Measurements from ENCODE around the gene LCORL.
"Not testable (repeated sequence)": the region's sequence is repeated elsewhere in the genome, so short reads cannot be mapped to it uniquely, and the experiment has no call there.

The LCORL gene

DNA sequence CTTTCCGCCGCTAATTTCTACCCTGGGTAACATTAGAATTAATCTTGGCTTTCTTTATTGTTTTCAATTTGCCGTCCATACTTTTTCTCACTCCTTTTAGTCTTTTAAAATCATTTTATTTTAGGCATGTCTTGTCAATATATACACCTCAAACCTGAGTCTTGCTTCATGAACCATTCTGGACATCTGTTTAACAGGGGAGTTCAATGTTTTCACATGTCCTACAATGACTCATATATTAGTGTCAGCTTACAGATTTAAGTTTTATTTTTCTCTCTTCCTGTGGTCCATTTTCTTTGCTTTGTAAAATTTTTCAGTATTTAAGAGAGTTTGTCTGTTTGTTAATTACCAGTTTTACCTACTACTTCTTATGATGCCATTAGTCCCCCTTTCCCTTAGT, 89.5 kb downstream of the LCORL start:
- no peak for DNase-seq (ENCODE audit: low spot score)

DNA sequence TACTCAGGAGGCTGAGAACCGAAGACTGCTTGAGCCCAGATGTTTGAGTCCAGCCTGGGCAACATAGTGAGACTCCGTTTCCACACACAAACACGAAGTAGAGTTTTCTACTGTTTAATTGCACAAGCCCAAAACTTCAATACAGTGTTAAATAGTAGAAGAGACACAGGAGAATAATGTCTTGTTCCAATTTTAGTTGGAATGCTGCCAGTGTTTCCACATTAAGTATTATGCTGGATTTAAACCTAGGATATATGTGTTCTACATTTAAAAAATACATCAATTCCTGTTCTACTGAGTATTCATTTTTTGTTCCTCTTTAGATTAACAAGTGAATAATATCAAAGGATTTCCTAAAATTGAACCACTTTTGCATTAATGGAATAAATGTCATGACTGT, 91.3 kb downstream of the LCORL start:
- no peak for DNase-seq (ENCODE audit: low spot score)

- DNase-seq (ENCODE audit: low spot score): no peak
Measured at GRCh38 chr4:17924189-17924588, 97.4 kb downstream of the LCORL start.

DNA sequence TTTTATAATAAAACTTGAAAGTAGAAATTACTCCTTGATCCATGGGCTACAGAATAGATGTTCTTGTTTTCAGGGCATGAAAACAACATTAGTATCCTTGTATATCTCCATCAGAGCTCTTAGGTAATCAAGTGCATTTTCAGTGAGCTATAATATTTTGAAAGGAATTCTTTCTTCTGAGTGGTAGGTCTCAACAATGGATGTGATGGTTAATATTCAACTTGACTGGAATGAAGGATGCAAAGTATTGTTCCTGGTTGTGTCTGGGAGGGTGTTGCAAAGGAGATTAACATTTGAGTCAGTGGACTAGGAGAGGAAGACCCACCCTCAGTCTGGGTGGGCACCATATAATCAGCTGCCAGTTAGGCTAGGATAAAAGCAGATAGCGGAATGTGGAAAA, 100.1 kb downstream of the LCORL start:
- no peak for DNase-seq (ENCODE audit: low spot score)

- DNase-seq (ENCODE audit: low spot score): no peak
Measured at GRCh38 chr4:17920681-17921080, 100.9 kb downstream of the LCORL start.

DNA sequence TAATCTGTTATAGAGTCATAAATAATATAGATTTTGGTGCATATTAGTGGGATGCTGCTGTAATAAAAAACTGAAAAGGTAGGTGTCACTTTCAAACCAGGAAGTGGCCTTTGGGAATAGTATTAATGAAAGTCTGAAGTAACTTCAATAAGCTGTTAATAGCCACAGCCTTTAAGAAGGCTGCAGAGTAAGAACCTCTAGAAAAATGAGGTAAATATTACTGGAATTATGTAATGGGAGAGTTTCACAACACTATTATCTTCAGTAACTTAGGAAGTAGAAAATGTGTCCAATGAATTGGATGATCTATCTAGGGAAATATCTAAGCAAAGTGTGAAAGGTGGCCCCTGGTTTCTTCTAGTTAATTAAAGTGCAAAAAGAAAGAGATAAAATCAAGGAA, 106.1 kb downstream of the LCORL start:
- no peak for DNase-seq (ENCODE audit: low spot score)

- DNase-seq (ENCODE audit: low spot score): no peak
Measured at GRCh38 chr4:17912011-17912410, 109.5 kb downstream of the LCORL start.

DNA sequence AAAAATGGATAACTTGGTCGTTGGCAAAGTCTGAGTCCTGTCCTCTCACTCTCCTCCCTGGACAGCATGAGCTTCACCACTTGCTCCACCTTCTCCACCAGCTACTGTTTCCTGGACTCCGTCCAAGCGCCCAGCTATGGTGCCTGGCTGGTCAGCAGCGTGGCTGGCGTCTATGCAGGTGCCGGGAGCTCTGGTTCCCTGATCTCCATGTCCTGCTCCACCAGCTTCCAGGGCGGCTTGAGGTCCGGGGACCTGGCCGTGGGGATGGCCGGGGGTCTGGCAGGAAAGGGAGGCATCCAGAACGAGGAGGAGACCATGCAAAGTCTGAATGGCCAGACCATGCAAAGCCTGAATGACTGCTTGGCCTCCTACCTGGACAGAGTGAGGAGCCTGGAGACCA, 109.9 kb downstream of the LCORL start:
- DNase-seq (ENCODE audit: low spot score): no peak

DNA sequence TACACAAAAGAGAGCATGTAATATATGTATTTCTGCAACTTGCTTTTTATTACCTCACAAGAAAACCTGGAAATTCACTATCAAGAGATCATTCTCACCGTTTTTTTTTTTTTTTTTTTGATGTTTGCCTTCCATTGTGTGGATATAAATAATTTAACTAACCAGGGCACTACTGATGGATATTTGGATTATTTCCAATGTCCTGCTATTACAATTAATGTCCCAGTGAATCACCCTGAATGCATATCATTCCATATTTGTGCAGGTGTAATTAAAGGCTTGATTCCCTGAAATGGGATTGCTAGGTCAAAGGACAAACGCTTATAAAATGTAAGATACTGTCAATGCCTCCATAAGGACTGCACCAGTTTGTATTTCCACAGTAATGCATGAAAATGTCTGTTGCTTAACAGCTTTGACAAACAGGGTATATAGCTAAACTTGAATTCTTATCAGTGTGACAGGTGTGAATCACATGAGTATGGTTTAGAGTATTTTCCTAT, 123.0 kb downstream of the LCORL start:
- DNase-seq (ENCODE audit: low spot score): no peak

- DNase-seq (ENCODE audit: low spot score): no peak
Measured at GRCh38 chr4:17895481-17895880, 126.1 kb downstream of the LCORL start.

DNA sequence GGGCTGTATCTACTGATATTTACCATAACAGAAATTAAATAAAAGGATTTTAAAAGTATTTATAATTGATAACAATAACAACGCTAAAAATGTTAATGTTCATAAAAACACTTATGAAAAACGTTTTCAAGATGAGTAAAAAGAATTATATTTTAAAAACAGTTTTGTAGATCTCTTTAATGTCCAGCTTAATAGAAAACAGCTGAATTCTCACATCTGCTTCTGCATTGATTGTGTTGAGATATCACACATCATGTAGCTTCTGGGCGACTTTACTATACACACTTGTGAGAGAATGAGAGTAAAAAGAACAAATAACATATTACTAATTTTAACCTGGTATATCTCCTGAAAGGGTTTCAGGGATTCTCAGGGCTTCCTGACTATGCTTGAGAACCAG, 127.1 kb downstream of the LCORL start:
- DNase-seq (ENCODE audit: low spot score): no peak

DNA sequence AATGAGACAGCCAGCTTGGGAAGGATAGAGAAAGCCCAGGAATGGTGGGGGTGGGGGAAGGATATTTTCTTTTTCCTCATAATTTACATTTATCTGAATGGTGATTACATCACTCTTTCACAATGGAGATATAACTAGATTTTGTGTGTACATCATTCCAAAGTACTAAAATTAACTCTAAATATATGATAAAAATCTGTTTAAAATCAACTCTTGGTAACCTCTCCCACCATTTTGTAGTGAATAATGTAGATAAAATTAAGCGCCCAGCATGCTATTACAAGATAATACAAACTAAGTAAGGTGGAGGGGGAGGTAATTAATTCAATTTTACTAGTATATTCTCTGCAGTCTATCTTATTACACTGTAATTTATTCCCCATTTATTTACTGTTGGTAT, 131.9 kb downstream of the LCORL start:
- DNase-seq (ENCODE audit: low spot score): no peak

- no peak for DNase-seq (ENCODE audit: low spot score)
Measured at GRCh38 chr4:17884511-17884910, 137.0 kb downstream of the LCORL start.

DNA sequence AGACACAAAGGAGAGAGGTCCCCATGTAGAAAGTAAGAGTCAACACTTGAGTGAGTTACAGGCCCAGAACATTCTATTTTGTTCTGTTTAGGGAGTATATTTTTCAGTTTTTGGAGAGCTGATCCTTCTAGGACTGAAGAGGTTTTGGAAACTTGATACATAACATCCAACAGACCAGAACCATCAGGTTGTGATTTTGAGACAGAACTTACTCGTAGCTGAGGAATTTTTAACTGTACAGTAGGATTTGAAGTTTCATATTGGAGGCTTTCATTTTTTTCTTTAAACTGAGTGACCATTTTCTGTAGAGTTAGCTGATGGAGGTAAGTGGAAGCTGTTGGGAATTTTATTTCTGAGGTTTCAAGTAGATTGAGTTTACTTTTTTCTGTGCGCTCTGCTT, 137.5 kb downstream of the LCORL start:
- DNase-seq (ENCODE audit: low spot score): no peak

DNA sequence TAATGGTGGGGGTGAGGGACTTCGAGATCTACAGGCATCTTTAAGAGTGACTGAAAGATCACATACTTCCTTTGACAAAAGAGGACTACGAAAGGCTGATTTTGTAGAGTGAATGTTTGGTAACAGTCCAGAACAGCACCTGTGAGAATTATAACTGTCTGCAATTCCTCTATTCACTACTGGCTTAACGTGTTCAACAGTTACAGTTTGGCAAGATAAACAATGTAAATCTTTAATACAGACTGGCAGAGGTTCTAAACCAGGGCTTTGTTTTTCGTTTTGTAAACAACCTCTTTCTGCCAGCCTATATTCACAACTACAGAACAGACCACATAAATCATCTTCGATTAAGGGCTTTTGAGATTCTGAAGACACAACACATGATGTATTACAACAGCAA, 143.9 kb downstream of the LCORL start:
- no peak for DNase-seq (ENCODE audit: low spot score)

DNA sequence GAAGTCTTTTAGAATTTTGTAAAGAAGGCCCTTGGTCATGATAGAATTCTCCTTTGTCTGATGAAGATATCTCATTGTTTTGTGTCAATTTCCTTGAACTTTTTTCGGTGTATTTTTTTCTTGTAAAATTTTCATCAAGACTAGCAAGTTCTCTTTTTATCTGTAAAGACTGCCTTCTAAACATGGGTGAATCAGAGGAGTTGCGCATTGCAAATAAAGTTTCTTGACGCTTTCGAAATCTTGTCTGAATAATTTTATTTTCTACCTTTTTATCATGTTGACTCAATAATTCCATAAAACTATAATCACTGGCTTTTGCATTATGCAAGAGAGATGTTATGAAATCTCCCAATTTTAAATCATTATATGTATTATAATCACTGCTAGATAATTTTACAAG, 144.6 kb downstream of the LCORL start:
- no peak for DNase-seq (ENCODE audit: low spot score)

DNA sequence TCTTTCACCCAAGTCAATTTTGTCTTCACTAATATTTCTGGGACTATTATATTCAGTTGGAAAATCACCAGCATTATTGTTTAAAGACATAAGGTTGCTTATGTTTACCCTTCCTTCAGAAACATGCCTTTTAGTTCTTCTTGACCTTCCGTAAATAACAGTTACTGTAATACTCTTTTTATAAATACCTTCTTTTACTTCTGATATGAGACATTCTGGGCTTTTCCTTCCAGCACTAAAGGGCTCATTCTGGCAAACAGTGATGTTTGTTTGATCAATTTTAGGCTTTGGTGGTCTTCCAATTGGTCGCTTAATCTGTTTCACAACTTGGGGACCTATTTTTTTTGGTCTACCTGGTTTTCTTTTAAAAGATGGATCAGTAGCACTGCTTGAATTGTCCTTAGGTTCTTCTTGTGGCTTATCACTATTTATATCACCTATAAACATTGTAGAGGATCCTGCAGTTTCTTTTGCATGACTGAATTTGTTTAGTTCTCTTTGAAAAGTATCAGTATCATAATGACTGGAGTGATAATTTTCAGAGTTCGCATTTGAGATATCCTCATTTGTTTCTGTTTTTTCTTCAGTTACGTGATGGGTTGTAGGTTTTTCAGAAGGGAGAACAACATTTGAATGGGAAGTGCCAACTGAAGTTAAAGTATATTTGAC, 146.0 kb downstream of the LCORL start:
- DNase-seq (ENCODE audit: low spot score): no peak

GRCh38 chr4:17869327-17869726, 152.2 kb downstream of the LCORL start:
- no peak for DNase-seq (ENCODE audit: low spot score)

- no peak for DNase-seq (ENCODE audit: low spot score)
Measured at GRCh38 chr4:17867276-17867675, 154.3 kb downstream of the LCORL start.

DNA sequence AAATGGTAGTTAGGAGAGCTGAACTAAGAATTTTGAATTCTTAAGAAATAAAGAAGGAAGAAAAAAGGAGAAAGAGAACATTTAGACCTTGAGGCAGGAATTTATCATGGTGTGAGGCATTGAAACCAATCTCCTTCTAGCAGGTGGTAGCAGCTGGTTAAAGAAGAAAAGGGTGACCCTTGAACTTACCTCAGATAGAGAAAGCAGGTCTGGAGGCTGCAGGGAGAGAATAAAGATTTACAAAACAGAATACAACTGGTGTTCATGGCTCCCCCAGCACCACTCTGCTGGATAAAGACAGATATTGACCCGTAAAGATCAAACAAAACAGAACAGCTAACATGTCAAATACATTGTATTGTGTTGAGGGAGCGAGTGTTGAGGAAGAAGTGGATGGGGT, 154.7 kb downstream of the LCORL start:
- DNase-seq (ENCODE audit: low spot score): no peak

- no peak for DNase-seq (ENCODE audit: low spot score)
Measured at GRCh38 chr4:17865866-17866363, 155.6 kb downstream of the LCORL start.

- DNase-seq (ENCODE audit: low spot score): not testable (repeated sequence)
Measured at GRCh38 chr4:17861906-17862305, 159.6 kb downstream of the LCORL start.

DNA sequence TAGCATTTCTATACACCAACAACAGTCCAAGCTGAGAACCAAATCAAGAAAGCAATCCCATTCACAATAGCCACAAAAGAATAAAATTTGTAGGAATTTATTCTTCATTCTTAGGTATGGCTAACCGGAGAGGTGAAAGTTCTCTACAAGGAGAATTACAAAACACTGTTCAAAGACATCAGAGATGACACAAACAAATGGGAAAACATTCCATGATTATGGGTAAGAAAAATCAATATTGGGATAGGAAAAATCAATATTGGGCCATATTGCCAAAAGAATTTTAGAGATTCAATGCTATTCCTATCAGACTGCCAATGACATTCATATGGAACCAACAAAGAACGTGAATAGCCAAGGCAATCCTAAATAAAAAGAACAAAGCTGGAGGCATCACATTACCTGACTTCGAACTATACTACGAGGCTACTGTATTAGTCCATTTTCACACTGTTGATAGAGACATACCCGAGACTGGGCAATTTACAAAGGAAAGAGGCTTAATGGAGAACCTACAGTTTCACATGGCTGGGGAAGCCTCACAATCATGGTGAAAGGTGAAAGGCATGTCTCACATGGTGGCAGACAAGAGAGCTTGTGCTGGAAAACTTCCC, 161.7 kb downstream of the LCORL start:
- DNase-seq (ENCODE audit: low spot score): no peak

DNA sequence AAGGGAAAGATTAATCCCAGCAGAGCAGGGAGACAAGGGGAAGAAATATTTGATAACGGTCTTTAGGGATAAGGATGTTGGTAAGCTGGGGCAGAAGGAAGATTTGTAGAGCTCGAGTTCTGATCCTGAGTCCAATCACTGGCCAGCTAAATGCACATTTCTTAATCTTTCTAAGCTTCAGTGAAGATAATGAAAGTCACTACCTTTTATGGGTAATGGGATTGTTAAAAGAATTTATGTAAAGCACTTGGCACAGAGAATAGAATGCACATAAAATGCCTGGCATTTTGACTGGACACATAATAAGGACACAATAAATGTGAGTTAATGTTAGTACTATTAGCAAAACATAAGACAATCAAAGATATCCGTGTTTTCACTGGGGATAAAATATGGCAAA, 167.5 kb downstream of the LCORL start:
- peak; percentile 37 for DNase-seq (ENCODE audit: low spot score)

Measured in D341Med (cell line).